HepG2 (cell line): ENCODE measurements around the gene RBCK1. TPM values are rescaled to one million over a fixed set of nuclear protein-coding genes. Genes with fewer than 3 reads are reported as not detected.

Source experiments
- ISL2 ChIP-seq: sonication (generic); formaldehyde crosslinking; IDR thresholded peaks from 2 replicates; pipeline ENCODE4 v1.5.0; 2020; ENCODE audit warnings: missing genetic modification reagents
- ISX ChIP-seq: sonication (generic); formaldehyde crosslinking; conservative IDR thresholded peaks from 2 replicates; pipeline ENCODE4 v1.5.0; 2020; ENCODE audit warnings: missing genetic modification reagents
- NONO ChIP-seq, 2 experiments: fragments of 450-650 bp in 1 of 2; sonication (generic) in 1 of 2; formaldehyde crosslinking in 1 of 2; IDR thresholded peaks in 1 of 2; conservative IDR thresholded peaks in 1 of 2; 2 replicates each; pipeline versions ENCODE4 v1.6.1 to v1.8.0; 2017 to 2022; ENCODE audit warnings: mild to moderate bottlenecking in 1 of 2, missing genetic modification reagents in 1 of 2, moderate library complexity in 1 of 2
- PAF1 ChIP-seq: IDR thresholded peaks from 2 replicates; pipeline ENCODE4 v1.6.1; 2016; ENCODE audit warnings: missing genetic modification reagents, missing compliant biosample characterization
- SRF ChIP-seq: IDR thresholded peaks from 2 replicates; pipeline ENCODE4 v1.6.1; 2011; ENCODE audit warnings: mild to moderate bottlenecking, low read depth, low read length, moderate library complexity
- ZNF17 ChIP-seq: sonication (generic); formaldehyde crosslinking; IDR thresholded peaks from 2 replicates; pipeline ENCODE4 v1.5.0; 2020; ENCODE audit warnings: mild to moderate bottlenecking, missing genetic modification reagents
- ZNF3 ChIP-seq: IDR thresholded peaks from 2 replicates; pipeline ENCODE4 v1.7.0; 2017; ENCODE audit warnings: inconsistent platforms
- ZNF382 ChIP-seq: sonication (generic); formaldehyde crosslinking; IDR thresholded peaks from 2 replicates; pipeline ENCODE4 v1.5.0; 2020; ENCODE audit warnings: missing genetic modification reagents, mild to moderate bottlenecking, borderline replicate concordance
- ZNF431 ChIP-seq: sonication (generic); formaldehyde crosslinking; IDR thresholded peaks from 2 replicates; pipeline ENCODE4 v1.9.0; 2022; ENCODE audit warnings: missing genetic modification reagents, low read depth, mild to moderate bottlenecking, borderline replicate concordance
- ZNF577 ChIP-seq: sonication (generic); formaldehyde crosslinking; IDR thresholded peaks from 2 replicates; pipeline ENCODE4 v1.4.0; 2020; ENCODE audit warnings: mild to moderate bottlenecking, low read depth, missing genetic modification reagents, borderline replicate concordance
- ZNF652 ChIP-seq: IDR thresholded peaks from 2 replicates; pipeline ENCODE4 v1.6.1; 2016; ENCODE audit warnings: low read depth, borderline replicate concordance
- polyA plus RNA-seq, 8 experiments: library from polyadenylated mRNA; depleted of rRNA in 3 of 8; stranded (reverse) in 7 of 8; unstranded in 1 of 8; fragments of >200 nt; fragmentation: Illumina TruSeq in 4 of 8; extraction: Trizol in 4 of 8; gene quantifications; 2 replicates each; pipeline versions ENCODE4 v1.2.1 to v1.2.3, GENCODE V29; 2011 to 2016; ENCODE audit warnings: low read depth in 4 of 8, missing spikeins in 1 of 8, mixed read lengths in 1 of 8; ENCODE audit not compliant: insufficient read depth in 1 of 8
- total RNA-seq, 5 experiments: library from RNA; depleted of rRNA; stranded (reverse); fragments of >200 nt; fragmentation: Illumina TruSeq; extraction: Trizol; gene quantifications; 2 replicates each; pipeline ENCODE4 v1.2.3, GENCODE V29; 2016; ENCODE audit warnings: low read depth in 1 of 5
- TF ChIP-seq, protein P1 (sequence below): sonication (generic); formaldehyde crosslinking; IDR thresholded peaks from 2 replicates; pipeline ENCODE4 v1.4.0; 2020; ENCODE audit warnings: missing genetic modification reagents, mild to moderate bottlenecking, borderline replicate concordance
- TF ChIP-seq, protein P2 (sequence below): sonication (generic); formaldehyde crosslinking; IDR thresholded peaks from 2 replicates; pipeline ENCODE4 v1.8.1; 2022; ENCODE audit warnings: mild to moderate bottlenecking, missing genetic modification reagents
- TF ChIP-seq, protein P3 (sequence below): sonication (generic); formaldehyde crosslinking; IDR thresholded peaks from 2 replicates; pipeline ENCODE4 v1.4.0; 2020; ENCODE audit warnings: mild to moderate bottlenecking, low read depth, missing genetic modification reagents
- TF ChIP-seq, protein P4 (sequence below): sonication (generic); formaldehyde crosslinking; IDR thresholded peaks from 2 replicates; pipeline ENCODE4 v1.5.1; 2020; ENCODE audit warnings: mild to moderate bottlenecking, missing genetic modification reagents, moderate library complexity
- TF ChIP-seq, protein P5 (sequence below): sonication (generic); formaldehyde crosslinking; IDR thresholded peaks from 2 replicates; pipeline ENCODE4 v1.4.0; 2020; ENCODE audit warnings: missing genetic modification reagents, borderline replicate concordance

RBCK1 gene
- total and polyA plus RNA-seq, 2 of the 13 experiments (the other 11 are each of a cell fraction or from before 2014, with no cell fraction given): 149 to 215 TPM

DNA sequence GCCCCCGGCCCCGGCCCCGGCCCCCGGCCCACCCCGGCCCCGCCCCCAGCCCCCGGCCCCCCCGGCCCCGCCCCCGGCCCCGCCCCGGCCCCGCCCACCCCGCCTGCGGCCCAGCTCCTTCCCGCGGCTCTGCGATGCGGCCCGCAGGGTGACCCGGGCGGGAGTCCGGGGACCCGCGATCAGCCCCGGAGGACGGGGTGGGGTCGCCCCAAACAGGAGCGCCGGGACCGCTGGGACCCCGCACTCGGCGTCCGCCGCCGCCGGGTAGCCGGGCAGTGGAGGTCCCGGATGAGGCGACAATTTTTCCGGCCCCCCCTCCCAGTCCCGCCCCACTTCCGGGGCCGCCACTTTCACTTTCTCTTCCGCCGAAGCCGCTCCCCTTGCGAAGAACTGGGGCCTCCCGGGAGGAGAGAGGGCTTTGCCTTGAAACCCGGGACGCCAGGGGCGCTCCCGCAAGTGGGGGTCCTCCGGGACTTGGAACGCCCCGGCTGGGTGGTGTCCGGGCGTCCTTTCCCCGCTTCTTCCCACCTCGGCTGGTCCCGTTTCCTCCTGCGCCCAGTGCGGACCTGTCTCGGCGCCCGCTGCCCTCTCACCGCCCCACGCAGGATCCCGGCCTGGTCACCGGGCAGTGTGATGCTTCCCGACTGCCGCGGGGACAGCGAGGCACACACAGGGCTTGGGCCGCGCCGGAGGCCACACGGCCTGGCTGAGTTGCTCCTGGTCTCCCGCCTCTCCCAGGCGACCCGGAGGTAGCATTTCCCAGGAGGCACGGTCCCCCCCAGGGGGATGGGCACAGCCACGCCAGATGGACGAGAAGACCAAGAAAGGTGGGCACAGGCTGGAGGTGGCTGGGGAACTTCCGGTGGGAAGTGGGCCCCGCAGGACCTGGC is at the start of gene RBCK1 (continued):
- TF ChIP-seq PAF1: peak; percentile 84; the same call in 1 of the 2 replicates
- peak; percentile 31; the same call in 1 of the 2 replicates for TF ChIP-seq SRF
- TF ChIP-seq NONO (IDR thresholded peaks at IDR 0.05): no peak
- TF ChIP-seq NONO (CRISPR knock-in tag; conservative IDR thresholded peaks at IDR 0.05): peak; percentile 92
- no peak for TF ChIP-seq ZNF382 (CRISPR knock-in tag)
- no peak; the same call in none of the 2 replicates for TF ChIP-seq ISX (CRISPR knock-in tag)
- TF ChIP-seq ISL2: peak; percentile 66; the same call in 1 of the 2 replicates
- TF ChIP-seq, protein P1, sequence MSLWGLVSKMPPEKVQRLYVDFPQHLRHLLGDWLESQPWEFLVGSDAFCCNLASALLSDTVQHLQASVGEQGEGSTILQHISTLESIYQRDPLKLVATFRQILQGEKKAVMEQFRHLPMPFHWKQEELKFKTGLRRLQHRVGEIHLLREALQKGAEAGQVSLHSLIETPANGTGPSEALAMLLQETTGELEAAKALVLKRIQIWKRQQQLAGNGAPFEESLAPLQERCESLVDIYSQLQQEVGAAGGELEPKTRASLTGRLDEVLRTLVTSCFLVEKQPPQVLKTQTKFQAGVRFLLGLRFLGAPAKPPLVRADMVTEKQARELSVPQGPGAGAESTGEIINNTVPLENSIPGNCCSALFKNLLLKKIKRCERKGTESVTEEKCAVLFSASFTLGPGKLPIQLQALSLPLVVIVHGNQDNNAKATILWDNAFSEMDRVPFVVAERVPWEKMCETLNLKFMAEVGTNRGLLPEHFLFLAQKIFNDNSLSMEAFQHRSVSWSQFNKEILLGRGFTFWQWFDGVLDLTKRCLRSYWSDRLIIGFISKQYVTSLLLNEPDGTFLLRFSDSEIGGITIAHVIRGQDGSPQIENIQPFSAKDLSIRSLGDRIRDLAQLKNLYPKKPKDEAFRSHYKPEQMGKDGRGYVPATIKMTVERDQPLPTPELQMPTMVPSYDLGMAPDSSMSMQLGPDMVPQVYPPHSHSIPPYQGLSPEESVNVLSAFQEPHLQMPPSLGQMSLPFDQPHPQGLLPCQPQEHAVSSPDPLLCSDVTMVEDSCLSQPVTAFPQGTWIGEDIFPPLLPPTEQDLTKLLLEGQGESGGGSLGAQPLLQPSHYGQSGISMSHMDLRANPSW (CRISPR knock-in tag): peak; percentile 64; the same call in 1 of the 2 replicates
- TF ChIP-seq ZNF431 (CRISPR knock-in tag): peak; percentile 66; the same call in 1 of the 2 replicates
- TF ChIP-seq, protein P2, sequence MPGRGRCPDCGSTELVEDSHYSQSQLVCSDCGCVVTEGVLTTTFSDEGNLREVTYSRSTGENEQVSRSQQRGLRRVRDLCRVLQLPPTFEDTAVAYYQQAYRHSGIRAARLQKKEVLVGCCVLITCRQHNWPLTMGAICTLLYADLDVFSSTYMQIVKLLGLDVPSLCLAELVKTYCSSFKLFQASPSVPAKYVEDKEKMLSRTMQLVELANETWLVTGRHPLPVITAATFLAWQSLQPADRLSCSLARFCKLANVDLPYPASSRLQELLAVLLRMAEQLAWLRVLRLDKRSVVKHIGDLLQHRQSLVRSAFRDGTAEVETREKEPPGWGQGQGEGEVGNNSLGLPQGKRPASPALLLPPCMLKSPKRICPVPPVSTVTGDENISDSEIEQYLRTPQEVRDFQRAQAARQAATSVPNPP (CRISPR knock-in tag): no peak
- TF ChIP-seq, protein P3, sequence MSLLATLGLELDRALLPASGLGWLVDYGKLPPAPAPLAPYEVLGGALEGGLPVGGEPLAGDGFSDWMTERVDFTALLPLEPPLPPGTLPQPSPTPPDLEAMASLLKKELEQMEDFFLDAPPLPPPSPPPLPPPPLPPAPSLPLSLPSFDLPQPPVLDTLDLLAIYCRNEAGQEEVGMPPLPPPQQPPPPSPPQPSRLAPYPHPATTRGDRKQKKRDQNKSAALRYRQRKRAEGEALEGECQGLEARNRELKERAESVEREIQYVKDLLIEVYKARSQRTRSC (CRISPR knock-in tag): no peak; the same call in 1 of the 2 replicates
- TF ChIP-seq, protein P4, sequence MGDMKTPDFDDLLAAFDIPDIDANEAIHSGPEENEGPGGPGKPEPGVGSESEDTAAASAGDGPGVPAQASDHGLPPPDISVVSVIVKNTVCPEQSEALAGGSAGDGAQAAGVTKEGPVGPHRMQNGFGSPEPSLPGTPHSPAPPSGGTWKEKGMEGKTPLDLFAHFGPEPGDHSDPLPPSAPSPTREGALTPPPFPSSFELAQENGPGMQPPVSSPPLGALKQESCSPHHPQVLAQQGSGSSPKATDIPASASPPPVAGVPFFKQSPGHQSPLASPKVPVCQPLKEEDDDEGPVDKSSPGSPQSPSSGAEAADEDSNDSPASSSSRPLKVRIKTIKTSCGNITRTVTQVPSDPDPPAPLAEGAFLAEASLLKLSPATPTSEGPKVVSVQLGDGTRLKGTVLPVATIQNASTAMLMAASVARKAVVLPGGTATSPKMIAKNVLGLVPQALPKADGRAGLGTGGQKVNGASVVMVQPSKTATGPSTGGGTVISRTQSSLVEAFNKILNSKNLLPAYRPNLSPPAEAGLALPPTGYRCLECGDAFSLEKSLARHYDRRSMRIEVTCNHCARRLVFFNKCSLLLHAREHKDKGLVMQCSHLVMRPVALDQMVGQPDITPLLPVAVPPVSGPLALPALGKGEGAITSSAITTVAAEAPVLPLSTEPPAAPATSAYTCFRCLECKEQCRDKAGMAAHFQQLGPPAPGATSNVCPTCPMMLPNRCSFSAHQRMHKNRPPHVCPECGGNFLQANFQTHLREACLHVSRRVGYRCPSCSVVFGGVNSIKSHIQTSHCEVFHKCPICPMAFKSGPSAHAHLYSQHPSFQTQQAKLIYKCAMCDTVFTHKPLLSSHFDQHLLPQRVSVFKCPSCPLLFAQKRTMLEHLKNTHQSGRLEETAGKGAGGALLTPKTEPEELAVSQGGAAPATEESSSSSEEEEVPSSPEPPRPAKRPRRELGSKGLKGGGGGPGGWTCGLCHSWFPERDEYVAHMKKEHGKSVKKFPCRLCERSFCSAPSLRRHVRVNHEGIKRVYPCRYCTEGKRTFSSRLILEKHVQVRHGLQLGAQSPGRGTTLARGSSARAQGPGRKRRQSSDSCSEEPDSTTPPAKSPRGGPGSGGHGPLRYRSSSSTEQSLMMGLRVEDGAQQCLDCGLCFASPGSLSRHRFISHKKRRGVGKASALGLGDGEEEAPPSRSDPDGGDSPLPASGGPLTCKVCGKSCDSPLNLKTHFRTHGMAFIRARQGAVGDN (CRISPR knock-in tag): peak; percentile 94
- no peak for TF ChIP-seq ZNF652 (CRISPR knock-in tag)
- no peak for TF ChIP-seq ZNF577
- 0 out of 2 replicates have a peak, but pooled peaks have one; percentile 30 for TF ChIP-seq ZNF3 (CRISPR knock-in tag)
- TF ChIP-seq, protein P5, sequence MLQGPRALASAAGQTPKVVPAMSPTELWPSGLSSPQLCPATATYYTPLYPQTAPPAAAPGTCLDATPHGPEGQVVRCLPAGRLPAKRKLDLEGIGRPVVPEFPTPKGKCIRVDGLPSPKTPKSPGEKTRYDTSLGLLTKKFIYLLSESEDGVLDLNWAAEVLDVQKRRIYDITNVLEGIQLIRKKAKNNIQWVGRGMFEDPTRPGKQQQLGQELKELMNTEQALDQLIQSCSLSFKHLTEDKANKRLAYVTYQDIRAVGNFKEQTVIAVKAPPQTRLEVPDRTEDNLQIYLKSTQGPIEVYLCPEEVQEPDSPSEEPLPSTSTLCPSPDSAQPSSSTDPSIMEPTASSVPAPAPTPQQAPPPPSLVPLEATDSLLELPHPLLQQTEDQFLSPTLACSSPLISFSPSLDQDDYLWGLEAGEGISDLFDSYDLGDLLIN (CRISPR knock-in tag): peak; percentile 68; the same call in 1 of the 2 replicates
- no peak for TF ChIP-seq ZNF17
